Measurements from ENCODE around the gene MYH14. TPM values are rescaled to one million over a fixed set of nuclear protein-coding genes. Genes with fewer than 3 reads are reported as not detected.

MYH14 gene
- total and polyA plus RNA-seq, 2 of the 13 experiments (the other 11 are each of a cell fraction or from before 2014, with no cell fraction given) = 5.5 to 5.8 TPM

GRCh38 chr19:50349277-50350057 is 146.0 kb downstream of the MYH14 start (continued):
- TF ChIP-seq THAP11 (CRISPR knock-in tag; IDR thresholded peaks at IDR 0.05) (no peak), KDM5B (CRISPR knock-in tag; IDR thresholded peaks at IDR 0.05; ENCODE audit: borderline replicate concordance) (no peak; the same call in 1 of the 2 replicates), ZNF275 (CRISPR knock-in tag; IDR thresholded peaks at IDR 0.05; ENCODE audit: borderline replicate concordance) (no peak), ZMYM4 (CRISPR knock-in tag; IDR thresholded peaks at IDR 0.05) (no peak), HNF4G (IDR thresholded peaks at IDR 0.05; ENCODE audit: borderline replicate concordance, low read depth, low read length) (0 out of 2 replicates have a peak, but pooled peaks have one; percentile 31), HNF4G (CRISPR knock-in tag; IDR thresholded peaks at IDR 0.05; ENCODE audit: borderline replicate concordance, low read depth) (no peak), HDAC1 (CRISPR knock-in tag; IDR thresholded peaks at IDR 0.05) (no peak; the same call in 1 of the 2 replicates), TEAD3 (CRISPR knock-in tag; optimal IDR thresholded peaks at IDR 0.05; ENCODE audit: borderline replicate concordance) (peak; percentile 38), TBX2 (CRISPR knock-in tag; IDR thresholded peaks at IDR 0.05; ENCODE audit: borderline replicate concordance) (0 out of 2 replicates have a peak, but pooled peaks have one; percentile 18), ELF3 (CRISPR knock-in tag; IDR thresholded peaks at IDR 0.05) (peak; percentile 79), ZNF205 (CRISPR knock-in tag; IDR thresholded peaks at IDR 0.05) (no peak), NR2F6 (IDR thresholded peaks at IDR 0.05) (no peak), NR2F6 (CRISPR knock-in tag; IDR thresholded peaks at IDR 0.05) (0 out of 2 replicates have a peak, but pooled peaks have one; percentile 48), ZFY (CRISPR knock-in tag; IDR thresholded peaks at IDR 0.05) (peak; percentile 78), MIXL1 (CRISPR knock-in tag; IDR thresholded peaks at IDR 0.05) (0 out of 2 replicates have a peak, but pooled peaks have one; percentile 3), EZH2 (conservative IDR thresholded peaks at IDR 0.05; ENCODE audit: low read depth, low read length) (no peak), MAX (IDR thresholded peaks at IDR 0.05) (peak; percentile 62), ASH2L (IDR thresholded peaks at IDR 0.05; ENCODE audit: insufficient read length, low read depth, low read length) (peak; percentile 58), ZNF577 (CRISPR knock-in tag; IDR thresholded peaks at IDR 0.05; ENCODE audit: borderline replicate concordance, low read depth) (no peak), RXRB (CRISPR knock-in tag; IDR thresholded peaks at IDR 0.05; ENCODE audit: borderline replicate concordance) (peak; percentile 53; the same call in 1 of the 2 replicates), MED8 (CRISPR knock-in tag; IDR thresholded peaks at IDR 0.05; ENCODE audit: insufficient replicate concordance) (no peak), SOX5 (CRISPR knock-in tag; IDR thresholded peaks at IDR 0.05; ENCODE audit: borderline replicate concordance) (peak; percentile 54; the same call in 1 of the 2 replicates), TAF1 (CRISPR knock-in tag; IDR thresholded peaks at IDR 0.05) (0 out of 2 replicates have a peak, but pooled peaks have one; percentile 24), NR2C2 (CRISPR knock-in tag; IDR thresholded peaks at IDR 0.05; ENCODE audit: borderline replicate concordance) (peak; percentile 66)
- TF ChIP-seq, protein P1, sequence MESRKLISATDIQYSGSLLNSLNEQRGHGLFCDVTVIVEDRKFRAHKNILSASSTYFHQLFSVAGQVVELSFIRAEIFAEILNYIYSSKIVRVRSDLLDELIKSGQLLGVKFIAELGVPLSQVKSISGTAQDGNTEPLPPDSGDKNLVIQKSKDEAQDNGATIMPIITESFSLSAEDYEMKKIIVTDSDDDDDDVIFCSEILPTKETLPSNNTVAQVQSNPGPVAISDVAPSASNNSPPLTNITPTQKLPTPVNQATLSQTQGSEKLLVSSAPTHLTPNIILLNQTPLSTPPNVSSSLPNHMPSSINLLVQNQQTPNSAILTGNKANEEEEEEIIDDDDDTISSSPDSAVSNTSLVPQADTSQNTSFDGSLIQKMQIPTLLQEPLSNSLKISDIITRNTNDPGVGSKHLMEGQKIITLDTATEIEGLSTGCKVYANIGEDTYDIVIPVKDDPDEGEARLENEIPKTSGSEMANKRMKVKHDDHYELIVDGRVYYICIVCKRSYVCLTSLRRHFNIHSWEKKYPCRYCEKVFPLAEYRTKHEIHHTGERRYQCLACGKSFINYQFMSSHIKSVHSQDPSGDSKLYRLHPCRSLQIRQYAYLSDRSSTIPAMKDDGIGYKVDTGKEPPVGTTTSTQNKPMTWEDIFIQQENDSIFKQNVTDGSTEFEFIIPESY (CRISPR knock-in tag; IDR thresholded peaks at IDR 0.05) = peak; percentile 10; the same call in 1 of the 2 replicates
- TF ChIP-seq, protein P2, sequence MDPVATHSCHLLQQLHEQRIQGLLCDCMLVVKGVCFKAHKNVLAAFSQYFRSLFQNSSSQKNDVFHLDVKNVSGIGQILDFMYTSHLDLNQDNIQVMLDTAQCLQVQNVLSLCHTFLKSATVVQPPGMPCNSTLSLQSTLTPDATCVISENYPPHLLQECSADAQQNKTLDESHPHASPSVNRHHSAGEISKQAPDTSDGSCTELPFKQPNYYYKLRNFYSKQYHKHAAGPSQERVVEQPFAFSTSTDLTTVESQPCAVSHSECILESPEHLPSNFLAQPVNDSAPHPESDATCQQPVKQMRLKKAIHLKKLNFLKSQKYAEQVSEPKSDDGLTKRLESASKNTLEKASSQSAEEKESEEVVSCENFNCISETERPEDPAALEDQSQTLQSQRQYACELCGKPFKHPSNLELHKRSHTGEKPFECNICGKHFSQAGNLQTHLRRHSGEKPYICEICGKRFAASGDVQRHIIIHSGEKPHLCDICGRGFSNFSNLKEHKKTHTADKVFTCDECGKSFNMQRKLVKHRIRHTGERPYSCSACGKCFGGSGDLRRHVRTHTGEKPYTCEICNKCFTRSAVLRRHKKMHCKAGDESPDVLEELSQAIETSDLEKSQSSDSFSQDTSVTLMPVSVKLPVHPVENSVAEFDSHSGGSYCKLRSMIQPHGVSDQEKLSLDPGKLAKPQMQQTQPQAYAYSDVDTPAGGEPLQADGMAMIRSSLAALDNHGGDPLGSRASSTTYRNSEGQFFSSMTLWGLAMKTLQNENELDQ (CRISPR knock-in tag; IDR thresholded peaks at IDR 0.05; ENCODE audit: borderline replicate concordance) = no peak
